Medulla oblongata (tissue), 1 donor: Measurements from ENCODE around the gene DCAF15.

Experiments
- DNase-seq: peaks from one replicate; pipeline ENCODE4 v3.0.0-alpha.2; 2015; ENCODE audit errors: extremely low spot score

Gene DCAF15

DNA sequence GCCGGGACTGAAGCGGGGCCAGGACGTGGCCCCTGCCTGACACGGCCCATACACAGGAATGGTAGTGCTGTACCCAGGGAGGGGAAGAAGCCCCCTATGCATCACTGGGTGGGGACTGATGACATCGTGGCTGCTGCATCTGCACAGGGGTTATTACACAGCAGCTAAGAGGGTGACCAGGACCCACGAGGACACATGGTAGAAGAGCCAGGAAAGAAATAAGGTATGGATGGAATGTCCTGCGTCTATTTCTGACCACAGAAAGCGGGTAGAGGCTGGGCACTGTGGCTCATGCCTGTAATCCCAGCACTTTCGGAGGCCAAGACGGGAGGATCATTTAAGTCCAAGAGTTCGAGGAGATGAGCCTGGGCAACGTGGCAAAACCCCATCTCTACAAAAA is 24.1 kb downstream of the DCAF15 start:
- DNase-seq: no peak

DNA sequence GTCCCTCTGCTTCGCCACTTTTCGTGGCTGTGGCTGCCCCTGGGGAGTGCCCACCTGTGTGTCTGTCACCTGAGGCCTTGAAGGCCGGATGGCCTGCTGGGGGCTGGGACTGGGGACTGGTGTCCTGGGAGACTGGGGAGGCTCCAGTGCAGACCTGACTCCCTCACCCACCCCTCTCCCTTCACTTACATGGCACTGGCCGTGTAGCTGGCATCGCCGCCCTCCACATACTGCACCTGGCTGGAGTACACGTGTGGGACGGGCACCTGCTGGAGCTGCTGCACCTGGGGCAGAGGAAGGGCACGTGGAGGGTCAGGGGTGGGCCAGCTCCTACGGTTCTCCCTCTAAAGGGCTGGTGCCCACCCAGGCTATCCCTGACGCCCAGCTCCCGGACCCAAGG is 25.5 kb downstream of the DCAF15 start:
- DNase-seq: no peak

DNA sequence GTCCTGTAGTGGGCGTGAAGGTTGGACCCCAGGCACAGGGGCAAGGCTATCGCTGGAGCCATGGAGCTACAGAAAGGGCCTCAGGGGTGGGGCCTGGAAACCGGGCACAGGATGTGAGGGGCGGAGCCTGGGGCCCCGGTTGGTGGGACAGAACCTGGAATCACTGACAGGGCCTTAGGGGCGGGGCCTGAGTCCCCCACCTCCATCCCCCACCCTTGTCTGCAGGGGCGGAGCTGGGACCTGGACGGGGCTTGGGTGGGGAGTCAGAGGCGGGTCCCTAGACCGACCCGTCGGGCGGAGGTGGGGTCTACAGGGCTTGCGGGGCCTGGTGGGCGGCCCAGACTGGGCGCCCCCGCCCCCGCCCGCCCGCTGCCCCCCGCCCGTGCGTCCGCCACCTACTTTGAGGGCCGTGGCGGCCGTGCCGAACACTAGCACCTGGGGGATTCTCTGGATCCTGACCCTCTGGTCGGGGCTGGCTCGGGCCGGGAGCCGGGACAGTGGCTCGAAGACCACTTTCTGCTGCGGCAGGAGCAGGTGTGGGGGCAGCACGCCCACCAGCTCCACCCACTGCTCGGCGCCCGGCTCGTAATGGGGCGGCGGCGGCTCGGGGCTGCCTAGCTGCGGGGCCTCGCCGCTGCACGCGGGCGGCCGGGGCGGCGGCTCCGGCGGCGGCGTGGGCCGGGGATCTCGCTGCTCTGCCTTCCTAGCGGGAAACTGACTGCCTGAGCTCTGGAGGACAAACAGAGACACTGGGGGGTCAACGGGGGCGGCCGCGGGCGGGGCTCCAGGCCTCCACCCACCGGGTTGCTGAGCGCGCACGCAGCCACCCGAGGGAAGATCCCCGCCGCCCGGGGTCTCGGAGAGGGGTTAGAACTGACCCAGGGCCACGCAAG is 26.3 kb downstream of the DCAF15 start:
- peak; percentile 69 for DNase-seq

DNA sequence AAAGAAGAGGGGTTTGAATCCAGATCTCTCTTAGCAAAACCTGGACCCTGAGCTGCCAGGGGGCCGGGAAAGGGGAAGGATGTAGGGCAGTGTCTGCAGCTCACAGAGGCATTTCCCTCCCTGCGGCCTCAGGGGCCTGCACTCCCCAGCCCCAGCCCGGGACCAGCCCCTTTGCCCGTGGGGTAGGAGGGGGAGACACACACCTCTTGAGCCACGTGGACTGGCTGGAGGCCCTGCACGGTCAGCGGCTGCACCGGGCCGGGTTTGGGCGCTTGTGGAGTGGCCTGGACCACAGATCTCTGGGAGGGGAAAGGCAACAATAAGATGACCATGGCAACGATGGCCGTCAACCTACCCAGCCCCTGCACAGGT is 26.9 kb downstream of the DCAF15 start:
- no peak for DNase-seq

DNA sequence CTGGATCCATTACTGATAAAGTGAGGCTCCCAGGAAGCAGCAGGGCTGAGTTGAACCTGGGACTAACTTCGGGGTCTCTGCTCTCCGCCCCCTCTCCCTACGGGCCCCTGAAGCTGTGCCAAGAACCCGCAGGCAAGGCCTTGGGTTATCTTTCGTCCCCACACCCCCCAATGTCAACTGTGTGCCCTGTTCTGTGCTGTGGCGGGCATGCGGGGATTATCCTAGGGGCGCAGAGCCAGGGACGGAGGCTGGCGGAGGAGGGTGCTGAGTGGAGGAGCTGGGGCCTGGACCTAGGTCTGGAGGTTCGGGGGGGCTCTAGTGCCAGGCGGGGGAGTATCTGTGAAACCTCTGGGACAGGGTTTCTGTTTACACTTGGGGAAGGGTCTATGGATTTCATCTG is 27.4 kb downstream of the DCAF15 start:
- DNase-seq: no peak

DNA sequence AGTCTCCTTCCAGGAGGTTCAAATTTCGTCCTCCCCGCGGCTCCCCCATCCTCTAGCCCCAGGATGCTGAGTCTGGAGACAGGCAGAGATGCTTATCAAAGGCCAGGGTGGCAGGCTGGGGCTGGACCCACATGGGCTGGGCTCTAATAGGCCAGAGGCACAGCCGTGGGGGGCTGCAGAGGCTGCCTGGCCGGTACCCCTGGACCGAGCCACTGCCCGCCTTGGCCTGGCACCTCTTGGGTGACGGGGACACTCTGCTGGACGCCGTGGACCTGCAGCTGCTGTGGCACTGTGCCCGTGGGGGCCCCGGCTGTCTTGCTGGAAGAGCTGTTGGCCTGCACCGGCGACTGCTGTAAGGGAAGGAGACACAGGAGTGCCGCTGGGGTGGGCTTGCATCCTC is 28.0 kb downstream of the DCAF15 start:
- no peak for DNase-seq

DNA sequence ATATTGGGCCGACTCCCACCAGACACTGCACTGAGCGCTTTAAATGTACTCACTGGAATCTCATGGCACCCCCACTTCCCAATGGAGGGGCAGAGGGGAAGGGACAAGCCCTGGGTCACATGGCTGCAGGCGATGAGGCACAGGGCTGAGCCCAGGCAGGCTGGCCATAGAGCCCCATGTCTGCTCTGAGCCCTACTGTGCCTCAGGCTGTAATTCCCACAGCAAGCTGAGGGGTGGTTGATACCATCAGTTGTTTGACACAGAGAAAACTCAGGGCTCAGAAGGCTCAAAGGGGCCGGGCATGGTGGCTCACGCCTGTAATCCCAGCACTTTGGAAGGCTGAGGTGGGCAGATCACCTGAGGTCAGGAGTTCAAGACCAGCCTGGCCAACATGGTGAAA is 28.7 kb downstream of the DCAF15 start:
- no peak for DNase-seq

DNA sequence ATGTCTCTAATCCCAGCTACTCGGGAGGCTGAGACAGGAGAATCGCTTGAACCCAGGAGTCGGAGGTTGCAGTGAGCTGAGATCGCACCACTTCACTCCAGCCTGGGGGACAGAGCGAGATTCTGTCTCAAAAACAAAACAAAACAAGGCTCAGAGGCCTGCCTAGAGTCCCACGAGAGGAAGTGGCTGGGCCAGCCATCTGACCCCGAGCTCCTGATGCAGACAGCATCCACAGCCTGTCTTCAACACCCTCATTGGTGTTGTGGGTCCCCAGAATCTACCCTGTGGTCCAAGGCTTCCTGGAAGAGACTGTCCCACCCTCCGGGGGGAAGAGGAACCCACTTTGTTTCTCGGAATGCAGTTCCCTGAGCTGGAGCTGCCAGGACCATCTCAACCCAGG is 29.2 kb downstream of the DCAF15 start:
- no peak for DNase-seq

DNA sequence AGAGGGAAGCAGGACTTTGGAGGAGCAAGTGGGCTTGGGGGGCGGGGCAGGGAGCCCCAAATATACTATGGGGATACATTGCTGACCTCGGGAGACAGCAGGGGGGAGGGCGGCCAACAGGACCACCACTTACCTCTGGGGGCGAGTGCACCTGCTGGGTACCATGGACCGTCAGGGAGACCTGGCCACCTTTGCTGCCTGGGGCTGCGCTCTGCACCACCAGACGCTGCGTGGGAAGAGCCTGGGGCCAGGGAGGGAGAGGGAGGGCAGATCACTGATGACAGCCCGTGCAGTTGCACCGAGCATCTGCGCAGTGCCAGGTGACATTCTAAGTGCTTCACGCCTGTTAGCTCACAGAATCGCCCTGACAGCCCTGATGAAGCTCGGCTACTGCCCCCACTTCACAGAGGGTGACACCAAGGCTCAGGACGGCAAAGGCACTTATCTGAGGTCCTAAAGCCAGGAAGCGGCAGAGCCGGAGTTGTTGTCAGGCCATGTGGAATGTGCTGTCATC is 29.7 kb downstream of the DCAF15 start:
- no peak for DNase-seq

DNA sequence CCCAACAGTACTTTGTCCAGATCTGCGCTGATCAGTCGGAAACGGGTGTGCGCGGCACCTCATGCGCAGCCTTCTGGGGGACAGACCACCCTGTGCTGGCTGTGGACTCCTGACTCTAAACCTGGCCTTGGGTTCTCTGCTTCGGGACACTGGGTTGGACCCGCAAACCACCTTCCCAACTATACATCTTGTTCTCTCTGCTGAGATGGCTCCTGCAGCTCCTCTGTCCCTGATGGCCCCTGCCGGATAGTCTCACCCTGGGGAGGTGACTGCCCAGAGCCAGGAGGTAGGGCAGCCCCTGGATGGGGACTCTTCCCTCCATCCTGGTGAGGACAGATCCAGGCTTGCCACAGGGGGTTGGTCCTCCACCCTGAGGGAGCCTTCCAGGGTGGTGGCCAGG is 30.5 kb downstream of the DCAF15 start:
- DNase-seq: no peak

DNA sequence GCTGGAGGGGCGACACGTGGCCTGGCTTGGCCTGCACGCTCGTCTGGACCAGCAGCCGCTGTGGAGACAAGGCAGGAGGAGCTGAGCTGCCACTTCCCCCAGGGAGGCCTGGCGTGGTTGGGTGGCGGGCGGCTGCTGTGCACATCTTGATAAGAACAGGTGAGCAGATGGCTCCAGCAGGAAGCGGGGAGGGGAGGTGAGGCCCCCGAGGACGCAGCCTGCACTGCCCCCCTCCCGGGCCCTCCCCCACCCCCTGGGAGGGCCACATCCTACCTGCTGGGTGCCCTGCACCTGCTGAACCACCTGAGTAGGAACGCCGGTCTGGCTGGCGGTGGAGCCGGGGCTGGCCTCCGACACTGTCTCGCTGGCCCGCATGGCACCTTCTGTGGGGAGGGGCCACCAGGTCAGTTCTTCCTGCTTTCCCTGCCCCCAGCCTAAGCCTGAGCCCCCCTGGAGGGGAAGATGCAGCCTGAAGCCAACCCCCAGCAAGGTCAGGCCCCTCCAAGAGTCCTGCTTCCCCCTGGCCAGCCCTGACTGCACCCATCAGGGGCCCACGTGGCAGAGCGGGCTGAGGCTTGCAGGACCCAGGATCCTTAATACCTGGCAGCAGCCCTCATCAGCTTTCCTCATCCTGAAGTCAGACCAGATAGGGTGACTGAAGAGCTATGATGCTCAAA is 31.0 kb downstream of the DCAF15 start:
- DNase-seq: no peak

DNA sequence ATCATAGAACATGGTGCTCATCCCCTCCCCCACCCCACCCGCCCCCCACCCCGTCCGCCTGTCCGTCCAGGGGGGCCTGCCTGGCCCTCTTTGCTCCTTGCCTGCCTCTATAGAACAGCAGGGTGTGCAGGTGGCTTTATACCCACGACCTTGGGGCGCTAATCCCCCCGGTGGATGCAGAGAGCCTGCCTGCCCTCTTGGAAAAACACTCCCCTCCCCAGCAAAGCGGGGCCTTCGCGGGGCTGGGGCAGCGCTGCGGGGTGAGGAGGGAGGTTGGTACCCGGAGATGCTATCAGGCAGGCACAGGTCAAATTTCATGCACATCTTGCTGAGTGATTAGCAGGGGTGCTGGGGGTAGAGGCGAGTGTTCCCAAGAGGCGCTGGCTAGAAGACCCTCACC is 31.9 kb downstream of the DCAF15 start:
- no peak for DNase-seq

DNA sequence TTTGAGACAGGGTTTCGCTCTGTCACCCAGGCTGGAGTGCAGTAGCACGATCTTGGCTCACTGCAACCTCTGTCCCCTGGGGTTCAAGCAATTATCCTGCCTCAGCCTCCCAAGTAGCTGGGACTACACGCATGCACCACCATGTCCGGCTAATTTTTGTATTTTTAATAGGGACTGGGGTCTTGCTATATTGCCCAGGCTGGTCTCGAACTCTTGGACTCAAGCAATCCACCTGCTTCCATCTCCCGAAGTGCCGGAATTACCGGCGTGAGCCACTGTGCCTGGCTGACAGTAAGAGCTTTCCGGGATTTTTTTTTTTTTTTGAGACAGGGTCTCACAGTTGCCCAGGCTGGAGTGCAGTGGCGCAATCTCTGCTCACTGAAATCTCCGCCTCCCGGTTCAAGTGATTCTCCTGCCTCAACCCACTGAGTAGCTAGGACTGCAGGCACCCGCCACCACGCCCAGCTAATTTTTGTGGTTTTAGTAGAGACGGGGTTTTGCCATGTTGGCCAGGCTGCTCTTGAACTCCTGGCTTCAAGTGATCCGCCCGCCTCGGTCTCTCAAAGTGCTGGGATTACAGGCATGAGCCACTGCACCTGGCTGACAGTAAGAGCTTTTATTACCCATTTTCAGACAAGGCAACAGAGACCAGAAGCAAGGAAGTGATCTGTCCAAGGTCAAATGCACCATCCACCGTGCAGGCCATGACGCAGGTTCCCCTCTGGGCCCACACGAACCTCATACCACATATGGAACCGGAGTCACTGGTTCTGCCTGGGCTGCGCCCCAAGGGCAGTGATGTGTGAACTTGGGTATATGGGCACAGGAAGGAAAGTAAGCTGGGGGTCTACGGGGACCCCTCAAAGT is 32.8 kb downstream of the DCAF15 start:
- no peak for DNase-seq

DNA sequence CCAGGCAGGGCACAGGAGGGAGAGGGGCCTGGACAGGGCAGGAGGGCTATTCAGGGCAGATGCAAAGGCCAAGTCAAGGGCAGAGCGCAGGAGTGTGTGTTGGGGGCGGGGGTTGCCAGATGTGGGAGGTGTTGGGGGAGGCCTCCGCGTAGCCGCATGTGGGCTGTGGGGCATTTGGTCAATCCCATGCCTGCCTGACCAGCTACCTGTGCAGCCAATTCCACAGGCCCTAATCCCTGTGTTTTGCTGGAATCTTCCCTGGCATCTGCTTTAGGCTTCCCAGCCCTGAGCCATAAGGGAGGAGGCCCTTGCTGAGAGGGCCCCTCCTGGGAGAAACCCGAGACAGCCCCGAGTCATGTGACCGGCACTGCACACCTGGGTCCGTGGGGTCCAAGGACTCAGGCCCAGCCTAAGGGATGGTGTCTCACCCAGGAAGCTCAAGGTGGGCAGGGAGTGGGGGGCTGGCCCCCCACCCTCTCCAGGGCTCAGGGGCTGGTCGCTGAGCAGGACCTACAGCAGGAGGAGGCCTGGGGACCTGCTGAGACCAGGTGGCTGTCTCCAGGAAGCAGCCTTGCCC is 33.5 kb downstream of the DCAF15 start:
- no peak for DNase-seq

DNA sequence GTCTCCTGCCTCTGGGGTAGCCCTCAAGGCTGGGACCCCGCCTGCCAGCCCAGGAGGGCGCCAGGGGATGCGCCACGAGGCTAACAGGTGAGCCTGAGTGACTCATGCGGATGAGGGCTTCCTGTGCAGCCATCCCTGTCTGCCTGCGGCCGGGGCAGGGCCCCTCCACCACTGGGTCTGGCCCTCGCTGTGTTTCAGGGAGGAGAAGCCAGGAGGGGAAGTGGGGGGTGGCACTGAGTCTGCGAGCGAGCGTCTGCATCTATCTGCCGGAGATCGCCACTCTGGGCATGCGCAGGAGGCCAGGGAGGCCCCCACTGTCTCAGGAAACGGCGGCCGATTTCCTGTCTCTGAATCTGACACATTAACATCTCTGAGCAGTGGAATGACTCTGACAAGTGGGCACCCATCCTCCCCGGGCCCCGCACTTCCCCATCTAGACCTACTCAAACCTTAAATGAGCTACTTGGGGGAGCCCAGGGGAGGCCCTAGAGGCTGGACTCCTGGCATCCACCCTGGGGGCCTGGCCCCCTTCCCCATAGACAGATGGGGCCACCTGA is 34.1 kb downstream of the DCAF15 start:
- peak; percentile 77 for DNase-seq

DNA sequence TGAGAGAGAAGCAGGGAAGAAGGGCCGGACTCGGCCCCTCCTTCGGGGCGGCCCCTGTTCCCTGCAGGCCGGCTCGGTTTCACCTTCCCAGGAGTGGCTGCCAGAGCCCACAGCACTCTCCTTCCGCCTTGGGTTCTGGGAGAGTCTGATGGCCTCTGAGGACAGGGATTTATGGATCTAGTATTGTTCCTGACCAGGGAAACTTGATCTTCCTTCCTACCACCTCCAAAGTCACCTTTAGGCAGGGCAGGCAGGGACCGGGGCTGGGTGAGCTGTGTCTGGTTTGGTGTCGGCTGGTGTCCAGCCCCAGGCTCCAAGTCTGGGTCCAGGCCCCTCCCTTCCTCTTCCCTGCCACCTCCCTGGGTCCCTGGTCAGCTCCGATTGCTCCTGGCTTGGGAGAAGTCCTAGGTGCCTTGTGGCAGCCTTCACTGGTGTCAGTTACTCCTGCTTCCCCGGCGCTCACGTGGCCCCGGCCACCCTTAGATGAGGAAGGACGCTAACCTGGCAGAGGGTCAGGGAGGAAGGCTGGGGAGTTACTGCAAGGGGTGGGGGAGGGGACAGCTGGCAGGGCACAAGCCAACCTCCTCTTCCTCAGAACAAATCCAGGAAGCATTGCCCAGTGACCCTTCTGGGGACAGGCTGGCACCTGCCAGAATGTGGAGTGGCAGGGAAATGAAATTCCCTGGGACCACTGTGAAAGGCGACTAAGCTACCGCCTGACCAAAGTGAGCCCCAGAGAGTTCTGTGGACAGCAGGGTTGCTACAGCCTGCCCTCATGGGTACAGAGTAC is 35.0 kb downstream of the DCAF15 start:
- peak; percentile 85 for DNase-seq

DNA sequence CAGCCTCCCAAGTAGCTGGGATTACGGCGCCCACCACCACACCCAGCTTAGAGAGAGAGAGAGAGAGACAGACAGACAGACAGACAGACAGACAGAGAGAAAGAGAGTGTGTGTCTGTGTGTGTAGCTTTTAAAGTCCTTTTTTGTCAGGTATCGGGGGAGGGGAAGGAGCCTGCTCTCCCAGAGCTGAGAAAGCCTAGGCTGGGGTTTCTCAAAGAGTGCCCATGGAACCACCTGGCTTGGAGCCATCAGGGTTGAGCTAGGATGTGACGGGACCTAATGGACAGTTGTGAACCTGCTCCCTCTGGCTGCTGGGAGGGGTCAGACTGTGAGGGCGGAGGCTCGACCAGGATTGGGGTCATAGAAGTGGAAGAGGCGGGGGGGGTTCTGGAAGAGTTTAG is 37.2 kb downstream of the DCAF15 start:
- no peak for DNase-seq

DNA sequence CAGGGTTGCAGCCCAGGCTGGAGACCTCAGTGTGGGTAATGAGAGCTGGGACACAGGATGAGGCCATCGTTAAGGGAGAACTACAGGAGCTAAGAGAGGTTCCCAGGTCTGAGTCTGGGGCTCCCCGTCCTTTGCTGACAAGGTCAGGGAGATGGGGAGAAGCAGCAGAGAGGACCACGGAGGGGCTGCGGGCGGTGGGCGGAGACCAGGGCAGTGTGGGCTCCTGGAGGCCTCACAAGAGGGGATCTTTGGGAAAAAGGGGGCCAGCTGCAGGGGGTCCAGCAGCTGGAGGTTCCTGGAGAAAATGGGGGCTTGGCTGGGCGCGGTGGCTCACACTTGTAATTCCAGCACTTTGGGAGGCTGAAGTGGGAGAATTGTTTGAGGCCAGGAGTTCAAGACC is 37.8 kb downstream of the DCAF15 start:
- DNase-seq: no peak

DNA sequence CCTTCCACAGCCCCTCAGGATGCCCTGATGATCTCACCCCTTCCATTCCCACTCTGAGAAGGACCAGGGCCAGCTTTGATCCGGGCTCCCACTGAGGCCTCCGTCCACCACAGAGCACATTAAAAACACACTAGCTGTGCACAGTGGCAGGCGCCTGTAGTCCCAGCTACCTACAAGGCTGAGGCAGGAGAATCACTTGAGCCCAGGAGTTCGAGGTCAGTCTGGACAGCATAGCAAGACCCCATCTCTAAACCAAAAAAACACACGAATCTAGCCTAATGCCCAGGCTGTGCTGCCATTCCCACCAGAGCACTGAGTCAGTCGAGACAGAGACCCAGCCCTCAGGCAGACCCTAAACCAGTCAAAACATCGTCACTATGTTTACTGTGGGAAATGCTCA is 39.7 kb downstream of the DCAF15 start:
- DNase-seq: no peak

DNA sequence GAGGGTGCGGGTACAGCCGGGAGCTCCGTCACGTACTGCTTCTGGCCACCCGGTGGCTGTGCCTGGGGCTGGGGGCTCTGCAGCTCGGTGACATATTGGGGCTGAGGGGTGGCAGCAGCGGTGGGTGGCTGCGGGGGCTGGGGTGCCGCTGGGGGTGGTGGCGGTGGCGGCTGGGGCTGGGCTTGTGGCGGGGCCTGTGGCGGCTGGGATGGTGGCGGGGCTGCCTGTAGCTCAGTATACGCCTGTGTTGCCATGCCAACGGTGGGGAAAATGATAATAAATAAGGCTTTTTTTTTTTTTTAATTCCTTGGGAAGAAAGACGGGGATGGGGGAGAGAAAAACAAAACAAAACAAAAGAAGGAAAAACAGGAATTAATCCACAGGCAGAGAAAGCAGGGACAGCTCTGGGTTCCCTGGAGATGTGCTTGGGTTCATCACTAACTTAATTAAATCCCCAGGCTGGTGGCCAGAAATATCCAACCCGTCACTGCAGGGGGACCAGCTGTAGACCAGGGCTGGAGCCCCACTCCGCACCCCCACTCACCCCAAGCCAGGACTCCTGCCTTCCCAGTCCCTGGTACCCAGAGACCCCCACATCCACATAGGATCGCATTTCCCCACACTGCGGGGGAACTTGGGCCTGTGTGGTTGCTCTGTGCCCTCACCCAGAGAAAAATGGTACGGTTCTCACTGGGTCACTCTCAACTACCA is 41.4 kb downstream of the DCAF15 start:
- DNase-seq: no peak
